Retinal pigment epithelial cell (primary cell): ENCODE measurements around the gene FMN1.

Experiments
- DNase-seq: peaks from one replicate; pipeline ENCODE4 v3.0.0-alpha.2; 2010; ENCODE audit warnings: low read depth
- H3K4me3 ChIP-seq: 2 replicates; pipeline ENCODE4 v1.5.1; 2011; ENCODE audit warnings: mild to moderate bottlenecking, low read length, control low read depth, moderate library complexity
- CTCF ChIP-seq: conservative IDR thresholded peaks from 2 replicates; pipeline ENCODE4 v1.5.1; 2011; ENCODE audit warnings: low read depth, low read length, control low read depth, inconsistent platforms

Gene FMN1

GRCh38 chr15:32833379-32833821, 361.1 kb downstream of the FMN1 start:
- H3K4me3 ChIP-seq = no peak overlapping the region
- TF ChIP-seq CTCF = no peak
- DNase-seq = no peak

GRCh38 chr15:32831485-32831884, 363.0 kb downstream of the FMN1 start:
- no peak for TF ChIP-seq CTCF
- DNase-seq = no peak
- no peak overlapping the region for H3K4me3 ChIP-seq

GRCh38 chr15:32830241-32830640, 364.3 kb downstream of the FMN1 start:
- TF ChIP-seq CTCF = no peak
- H3K4me3 ChIP-seq = no peak overlapping the region
- no peak for DNase-seq

GRCh38 chr15:32829436-32829835, 365.1 kb downstream of the FMN1 start:
- no peak for TF ChIP-seq CTCF
- DNase-seq = no peak
- H3K4me3 ChIP-seq = no peak overlapping the region

GRCh38 chr15:32828507-32829186, 365.9 kb downstream of the FMN1 start:
- no peak for TF ChIP-seq CTCF
- DNase-seq = no peak
- no peak overlapping the region for H3K4me3 ChIP-seq

GRCh38 chr15:32826685-32827084, 367.8 kb downstream of the FMN1 start:
- no peak for DNase-seq
- no peak for TF ChIP-seq CTCF

GRCh38 chr15:32825219-32825618, 369.3 kb downstream of the FMN1 start:
- H3K4me3 ChIP-seq = no peak overlapping the region
- TF ChIP-seq CTCF = no peak

More at GRCh38 chr15:32826685-32827084, 367.8 kb downstream of the FMN1 start:
- no peak overlapping the region for H3K4me3 ChIP-seq

More at GRCh38 chr15:32825219-32825618, 369.3 kb downstream of the FMN1 start:
- no peak for DNase-seq
